PFSK-1 (cell line): Measurements from ENCODE around the gene ZFYVE16.

Experiments used
- FOXP2 ChIP-seq: optimal IDR thresholded peaks from 2 replicates; pipeline ENCODE3; 2011; ENCODE audit warnings: borderline replicate concordance, control low read depth, inconsistent platforms; ENCODE audit not compliant: insufficient read depth; ENCODE audit errors: extremely low read length, extremely low read depth
- POLR2AphosphoS5 ChIP-seq: IDR thresholded peaks from 2 replicates; pipeline ENCODE4 v1.6.1; 2012; ENCODE audit warnings: low read depth, mild to moderate bottlenecking, control low read depth, low read length, moderate library complexity
- SIN3A ChIP-seq: IDR thresholded peaks from 2 replicates; pipeline ENCODE4 v1.6.1; 2012; ENCODE audit warnings: mild to moderate bottlenecking, low read length, moderate library complexity, borderline replicate concordance; ENCODE audit not compliant: insufficient read depth
- TAF1 ChIP-seq: IDR thresholded peaks from 2 replicates; pipeline ENCODE4 v1.6.1; 2012; ENCODE audit warnings: low read length, control low read depth, borderline replicate concordance; ENCODE audit not compliant: insufficient read depth
- TF ChIP-seq, protein P1 (sequence below), 2 experiments: IDR thresholded peaks; 2 replicates each; pipeline versions ENCODE4 v1.6.1 to v1.8.0; 2011 to 2012; ENCODE audit warnings: low read depth in 2 of 2, low read length in 2 of 2, control low read depth in 1 of 2, inconsistent platforms in 1 of 2, mild to moderate bottlenecking in 1 of 2, moderate library complexity in 1 of 2; ENCODE audit not compliant: insufficient read depth in 1 of 2

Gene ZFYVE16

DNA sequence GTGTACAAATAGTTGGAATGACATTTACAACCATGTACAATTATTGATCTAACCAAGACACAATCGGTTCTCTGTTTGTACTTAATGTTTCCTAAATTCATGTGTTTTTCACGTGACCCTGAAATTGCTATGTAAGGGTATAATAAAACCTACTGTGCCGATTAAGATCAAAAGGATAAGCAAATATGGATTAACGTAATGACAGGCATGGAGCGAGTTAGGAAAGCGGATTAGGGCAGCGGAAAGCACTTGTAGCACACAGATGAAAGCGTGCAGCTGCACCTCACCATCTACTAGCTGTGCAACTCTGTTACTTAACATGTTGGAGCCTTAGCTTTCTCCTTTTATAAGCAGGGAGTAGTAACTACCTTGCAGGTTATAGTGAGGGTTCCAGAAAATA is 38.3 kb upstream of the ZFYVE16 start:
- TF ChIP-seq TAF1 (no peak), POLR2AphosphoS5 (no peak), FOXP2 (no peak), SIN3A (no peak)
- TF ChIP-seq, protein P1, sequence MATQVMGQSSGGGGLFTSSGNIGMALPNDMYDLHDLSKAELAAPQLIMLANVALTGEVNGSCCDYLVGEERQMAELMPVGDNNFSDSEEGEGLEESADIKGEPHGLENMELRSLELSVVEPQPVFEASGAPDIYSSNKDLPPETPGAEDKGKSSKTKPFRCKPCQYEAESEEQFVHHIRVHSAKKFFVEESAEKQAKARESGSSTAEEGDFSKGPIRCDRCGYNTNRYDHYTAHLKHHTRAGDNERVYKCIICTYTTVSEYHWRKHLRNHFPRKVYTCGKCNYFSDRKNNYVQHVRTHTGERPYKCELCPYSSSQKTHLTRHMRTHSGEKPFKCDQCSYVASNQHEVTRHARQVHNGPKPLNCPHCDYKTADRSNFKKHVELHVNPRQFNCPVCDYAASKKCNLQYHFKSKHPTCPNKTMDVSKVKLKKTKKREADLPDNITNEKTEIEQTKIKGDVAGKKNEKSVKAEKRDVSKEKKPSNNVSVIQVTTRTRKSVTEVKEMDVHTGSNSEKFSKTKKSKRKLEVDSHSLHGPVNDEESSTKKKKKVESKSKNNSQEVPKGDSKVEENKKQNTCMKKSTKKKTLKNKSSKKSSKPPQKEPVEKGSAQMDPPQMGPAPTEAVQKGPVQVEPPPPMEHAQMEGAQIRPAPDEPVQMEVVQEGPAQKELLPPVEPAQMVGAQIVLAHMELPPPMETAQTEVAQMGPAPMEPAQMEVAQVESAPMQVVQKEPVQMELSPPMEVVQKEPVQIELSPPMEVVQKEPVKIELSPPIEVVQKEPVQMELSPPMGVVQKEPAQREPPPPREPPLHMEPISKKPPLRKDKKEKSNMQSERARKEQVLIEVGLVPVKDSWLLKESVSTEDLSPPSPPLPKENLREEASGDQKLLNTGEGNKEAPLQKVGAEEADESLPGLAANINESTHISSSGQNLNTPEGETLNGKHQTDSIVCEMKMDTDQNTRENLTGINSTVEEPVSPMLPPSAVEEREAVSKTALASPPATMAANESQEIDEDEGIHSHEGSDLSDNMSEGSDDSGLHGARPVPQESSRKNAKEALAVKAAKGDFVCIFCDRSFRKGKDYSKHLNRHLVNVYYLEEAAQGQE (IDR thresholded peaks at IDR 0.05; ENCODE audit: insufficient read depth in 1 of 2, low read depth in 2 of 2, low read length in 2 of 2): no peak

DNA sequence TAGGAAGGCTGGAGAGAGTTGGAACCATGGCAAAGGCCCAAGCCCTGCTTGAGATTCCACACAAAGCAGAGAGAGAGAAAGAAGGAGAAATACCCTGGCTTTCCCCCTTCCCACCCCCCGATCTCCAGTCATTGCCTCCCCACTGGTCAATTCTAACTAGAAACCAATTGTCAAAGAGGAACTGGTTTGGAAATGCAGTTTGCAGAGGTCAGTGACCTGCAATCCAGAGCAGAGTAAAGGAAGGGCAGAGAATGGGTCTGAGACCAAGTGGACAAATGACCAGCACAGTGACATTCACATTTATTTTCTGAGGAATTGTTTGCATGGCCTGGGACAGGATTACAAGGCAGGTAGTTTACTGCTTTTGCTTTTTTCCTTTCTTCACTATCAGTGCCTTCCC is 37.5 kb upstream of the ZFYVE16 start:
- TF ChIP-seq SIN3A: no peak
- no peak for TF ChIP-seq POLR2AphosphoS5
- TF ChIP-seq TAF1: no peak
- TF ChIP-seq, protein P1 (IDR thresholded peaks at IDR 0.05; ENCODE audit: insufficient read depth in 1 of 2, low read depth in 2 of 2, low read length in 2 of 2): no peak
- TF ChIP-seq FOXP2: no peak

DNA sequence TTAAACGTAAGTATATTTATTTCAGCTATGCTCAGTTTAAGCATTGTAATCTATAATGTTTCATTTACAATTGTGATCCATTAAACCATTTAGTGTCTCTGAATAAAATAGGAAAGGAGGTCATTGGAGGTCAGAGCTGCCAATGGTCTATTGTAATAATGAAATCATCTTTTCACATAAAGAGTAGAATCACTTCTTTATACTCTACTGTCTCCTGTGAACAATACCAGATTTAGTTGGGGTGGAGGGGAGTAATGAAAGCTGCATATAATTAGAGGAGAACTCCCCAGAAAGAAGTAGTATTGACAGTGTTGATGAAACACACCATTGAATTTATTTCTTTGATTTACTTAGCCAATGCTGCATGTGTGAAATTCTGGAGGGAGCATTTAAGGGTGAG is 35.1 kb upstream of the ZFYVE16 start:
- TF ChIP-seq POLR2AphosphoS5: no peak
- no peak for TF ChIP-seq SIN3A
- no peak for TF ChIP-seq TAF1
- TF ChIP-seq, protein P1 (IDR thresholded peaks at IDR 0.05; ENCODE audit: insufficient read depth in 1 of 2, low read depth in 2 of 2, low read length in 2 of 2): no peak
- no peak for TF ChIP-seq FOXP2

- TF ChIP-seq, protein P1 (IDR thresholded peaks at IDR 0.05; ENCODE audit: insufficient read depth in 1 of 2, low read depth in 2 of 2, low read length in 2 of 2): no peak
- TF ChIP-seq SIN3A (no peak), FOXP2 (no peak), POLR2AphosphoS5 (no peak), TAF1 (no peak)
These were observed 33.7 kb upstream of the ZFYVE16 start for GRCh38 chr5:80374188-80374587.

DNA sequence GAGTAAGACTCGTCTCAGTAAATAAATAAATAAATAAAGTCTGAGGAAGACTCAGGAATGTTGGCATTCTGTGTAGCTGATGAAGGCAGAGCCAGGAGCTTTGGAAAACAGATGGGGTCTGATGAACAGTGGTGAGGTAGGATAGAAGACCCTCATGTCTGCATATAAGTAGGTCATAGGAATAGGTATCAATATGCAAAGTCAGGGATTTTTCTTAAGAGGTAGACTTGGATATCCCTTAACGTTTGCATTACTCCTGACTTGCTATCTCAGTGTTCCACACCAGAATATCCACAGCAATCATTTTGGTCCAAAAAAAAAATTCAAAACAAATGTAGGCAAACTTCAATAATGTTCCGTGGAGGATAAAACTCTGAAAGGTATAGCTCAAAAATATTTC is 31.3 kb upstream of the ZFYVE16 start:
- TF ChIP-seq, protein P1 (IDR thresholded peaks at IDR 0.05; ENCODE audit: insufficient read depth in 1 of 2, low read depth in 2 of 2, low read length in 2 of 2): no peak
- no peak for TF ChIP-seq SIN3A
- TF ChIP-seq FOXP2: no peak
- no peak for TF ChIP-seq POLR2AphosphoS5
- TF ChIP-seq TAF1: no peak
